Measurements from ENCODE around the gene PTPRD. TPM values are rescaled to one million over a fixed set of nuclear protein-coding genes. Genes with fewer than 3 reads are reported as not detected.

Gene PTPRD
- total RNA-seq, 1 experiment from 2014 or later = not detected

DNA sequence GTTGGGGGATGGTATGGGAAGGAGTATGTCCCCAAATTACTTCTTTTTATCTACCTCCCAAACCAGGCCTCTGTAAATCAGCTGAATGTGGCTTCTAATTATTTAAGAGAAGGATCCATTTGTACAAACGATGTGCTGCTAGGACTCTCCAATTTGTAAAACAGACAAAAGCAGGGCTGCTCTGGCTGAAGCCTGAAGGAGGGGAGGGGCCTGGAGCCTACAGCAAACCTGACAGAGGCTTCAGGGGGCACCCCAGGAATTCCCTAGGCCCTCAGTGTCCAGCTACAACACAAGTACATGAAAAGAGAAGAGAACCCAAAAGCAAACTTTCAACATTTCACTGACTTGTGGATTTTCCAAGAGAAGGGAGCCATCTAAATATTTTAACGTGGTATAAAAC lies 1873.9 kb downstream of the PTPRD start:
- no peaks in the 10 kb centered on the region for H3K27me3 ChIP-seq (replicated peaks; ENCODE audit: insufficient read depth, low read depth, low read length, poor library complexity)
- no peaks in the 10 kb centered on the region for H3K36me3 ChIP-seq (ENCODE audit: insufficient read depth, low read length, poor library complexity, severe bottlenecking)
- H3K4me3 ChIP-seq (ENCODE audit: low read depth, low read length, poor library complexity, severe bottlenecking) = no peak overlapping the region
- no peak overlapping the region for H3K27ac ChIP-seq (ENCODE audit: low read depth, low read length, poor library complexity, severe bottlenecking)
- H3K4me1 ChIP-seq (ENCODE audit: insufficient read depth, low read length, poor library complexity, severe bottlenecking) = no peaks in the 10 kb centered on the region
- no TSS peak for BruUV-seq (replicated peaks)
- no peaks in the 10 kb centered on the region for H3K9me3 ChIP-seq (ENCODE audit: low read depth, low read length, poor library complexity, severe bottlenecking)
- ChIA-PET POLR2A (ENCODE audit: low non-redundant PET) (no interaction called here), CTCF (no interaction called here)
- DNase-seq (ENCODE audit: low spot score) = no peak
- intact Hi-C loops (cut with micrococcal nuclease; ENCODE audit: unreplicated experiment) = no loop called here
- TF ChIP-seq EZH2 (IDR thresholded peaks at IDR 0.05; ENCODE audit: borderline replicate concordance, low read depth, low read length, poor library complexity, severe bottlenecking) = no peak
- TF ChIP-seq CTCF (conservative IDR thresholded peaks at IDR 0.05; ENCODE audit: low read depth, low read length) = no peak

DNA sequence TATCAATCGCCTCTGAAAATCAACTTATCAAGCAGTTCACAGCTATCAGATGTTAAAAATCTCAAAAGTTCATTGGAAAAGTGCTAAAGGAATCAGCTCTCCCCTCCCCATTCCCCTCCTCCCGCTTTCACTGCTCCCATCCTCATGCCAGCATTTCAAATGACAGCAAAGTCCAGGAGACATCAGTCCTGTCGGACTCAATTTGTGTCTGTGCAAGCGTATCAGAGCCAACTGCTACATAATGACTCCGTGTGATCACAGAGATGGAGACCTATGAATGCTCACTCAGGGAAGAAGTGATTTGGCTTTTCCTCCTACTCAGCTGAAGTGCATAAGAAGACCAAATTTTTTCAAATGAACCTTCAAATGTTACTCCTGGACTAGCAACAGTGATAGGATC lies 1876.0 kb downstream of the PTPRD start:
- H3K4me1 ChIP-seq (ENCODE audit: insufficient read depth, low read length, poor library complexity, severe bottlenecking) = peaks cover 12% of the 10 kb centered on the region
- ChIA-PET POLR2A (ENCODE audit: low non-redundant PET) (no interaction called here), CTCF (no interaction called here)
- intact Hi-C loops (cut with micrococcal nuclease; ENCODE audit: unreplicated experiment) = no loop called here
- H3K4me3 ChIP-seq (ENCODE audit: low read depth, low read length, poor library complexity, severe bottlenecking) = no peak overlapping the region
- no peaks in the 10 kb centered on the region for H3K9me3 ChIP-seq (ENCODE audit: low read depth, low read length, poor library complexity, severe bottlenecking)
- no peak for DNase-seq (ENCODE audit: low spot score)
- no peaks in the 10 kb centered on the region for H3K27me3 ChIP-seq (replicated peaks; ENCODE audit: insufficient read depth, low read depth, low read length, poor library complexity)
- H3K27ac ChIP-seq (ENCODE audit: low read depth, low read length, poor library complexity, severe bottlenecking) = no peak overlapping the region
- H3K36me3 ChIP-seq (ENCODE audit: insufficient read depth, low read length, poor library complexity, severe bottlenecking) = no peaks in the 10 kb centered on the region
- no TSS peak for BruUV-seq (replicated peaks)
- TF ChIP-seq CTCF (conservative IDR thresholded peaks at IDR 0.05; ENCODE audit: low read depth, low read length) (no peak), EZH2 (IDR thresholded peaks at IDR 0.05; ENCODE audit: borderline replicate concordance, low read depth, low read length, poor library complexity, severe bottlenecking) (no peak)

GRCh38 chr9:8734760-8735159 lies 1878.0 kb downstream of the PTPRD start:
- CTCF ChIA-PET = no interaction called here
- Histone ChIP-seq H3K4me3 (ENCODE audit: low read depth, low read length, poor library complexity, severe bottlenecking) (no peak overlapping the region), H3K36me3 (ENCODE audit: insufficient read depth, low read length, poor library complexity, severe bottlenecking) (no peaks in the 10 kb centered on the region), H3K27ac (ENCODE audit: low read depth, low read length, poor library complexity, severe bottlenecking) (no peak overlapping the region), H3K4me1 (ENCODE audit: insufficient read depth, low read length, poor library complexity, severe bottlenecking) (peaks cover 12% of the 10 kb centered on the region), H3K9me3 (ENCODE audit: low read depth, low read length, poor library complexity, severe bottlenecking) (no peaks in the 10 kb centered on the region), H3K27me3 (replicated peaks; ENCODE audit: insufficient read depth, low read depth, low read length, poor library complexity) (no peaks in the 10 kb centered on the region)
- no TSS peak for BruUV-seq (replicated peaks)
- DNase-seq (ENCODE audit: low spot score) = no peak
- TF ChIP-seq CTCF (conservative IDR thresholded peaks at IDR 0.05; ENCODE audit: low read depth, low read length) (no peak), EZH2 (IDR thresholded peaks at IDR 0.05; ENCODE audit: borderline replicate concordance, low read depth, low read length, poor library complexity, severe bottlenecking) (no peak)
- intact Hi-C loops (cut with micrococcal nuclease; ENCODE audit: unreplicated experiment) = no loop called here
- POLR2A ChIA-PET (ENCODE audit: low non-redundant PET) = no interaction called here
